Fibroblast of lung (primary cell): ENCODE results near the gene ALS2. TPM values are rescaled to one million over a fixed set of nuclear protein-coding genes. Genes with fewer than 3 reads are reported as not detected.
A peak's percentile ranks its signal among the peaks of the same experiment; 100 is the strongest.

Source experiments
- DNase-seq, 2 donors: peaks; one replicate each; pipeline versions ENCODE4 v3.0.0 to v3.0.0-alpha.2; 2010; ENCODE audit warnings: low read depth in 2 of 2
- H2AFZ ChIP-seq: 2 replicates; pipeline ENCODE4 v1.5.1; 2012; ENCODE audit warnings: low read length, control low read depth, inconsistent platforms
- H3K27ac ChIP-seq: 2 replicates; pipeline ENCODE4 v1.5.1; 2011; ENCODE audit warnings: low read length, control low read depth; ENCODE audit not compliant: insufficient read depth
- H3K27me3 ChIP-seq: 2 replicates; pipeline ENCODE4 v1.5.1; 2011; ENCODE audit warnings: mild to moderate bottlenecking, low read length; ENCODE audit not compliant: control insufficient read depth, insufficient read depth
- H3K36me3 ChIP-seq: 2 replicates; pipeline ENCODE4 v1.5.1; 2011; ENCODE audit warnings: low read length; ENCODE audit not compliant: control insufficient read depth, insufficient read depth
- H3K4me1 ChIP-seq: 2 replicates; pipeline ENCODE4 v1.5.1; 2011; ENCODE audit warnings: low read length; ENCODE audit not compliant: control insufficient read depth, insufficient read depth; ENCODE audit errors: extremely low read depth
- H3K4me2 ChIP-seq: 2 replicates; pipeline ENCODE4 v1.5.1; 2011; ENCODE audit warnings: low read length, control low read depth; ENCODE audit not compliant: insufficient read depth; ENCODE audit errors: extremely low read depth
- H3K4me3 ChIP-seq, 4 experiments: fragments of 200-600 bp in 1 of 4; sonication (generic) in 1 of 4; replicated peaks in 1 of 4; 2 replicates each; pipeline ENCODE4 v1.5.1; 2011 to 2016; ENCODE audit warnings: low read length in 4 of 4, low read depth in 3 of 4, mild to moderate bottlenecking in 3 of 4, control low read depth in 2 of 4, inconsistent platforms in 1 of 4, mixed read lengths in 1 of 4; ENCODE audit not compliant: insufficient read depth in 1 of 4; ENCODE audit errors: control extremely low read depth in 1 of 4
- H3K79me2 ChIP-seq: 2 replicates; pipeline ENCODE4 v1.5.1; 2012; ENCODE audit warnings: mild to moderate bottlenecking, low read length, inconsistent platforms; ENCODE audit not compliant: control insufficient read depth, insufficient read depth
- H3K9ac ChIP-seq: 2 replicates; pipeline ENCODE4 v1.5.1; 2011; ENCODE audit warnings: mild to moderate bottlenecking, low read length, control low read depth; ENCODE audit not compliant: insufficient read depth
- H3K9me3 ChIP-seq: 2 replicates; pipeline ENCODE4 v1.5.1; 2012; ENCODE audit warnings: low read depth, low read length; ENCODE audit not compliant: control insufficient read depth, insufficient read depth
- H4K20me1 ChIP-seq: 2 replicates; pipeline ENCODE4 v1.5.1; 2011; ENCODE audit warnings: low read length; ENCODE audit not compliant: control insufficient read depth, insufficient read depth; ENCODE audit errors: extremely low read depth
- CTCF ChIP-seq, 2 donors: IDR thresholded peaks in 1 of 2; conservative IDR thresholded peaks in 1 of 2; 1 replicate in 1 of 2; 2 replicates in 1 of 2; pipeline ENCODE4 v1.5.1; 2011 to 2012; ENCODE audit warnings: low read length in 2 of 2, control low read depth in 1 of 2, inconsistent platforms in 1 of 2, low read depth in 1 of 2, mild to moderate bottlenecking in 1 of 2
- EZH2 ChIP-seq: IDR thresholded peaks from 2 replicates; pipeline ENCODE4 v1.5.1; 2012; ENCODE audit warnings: low read length, control low read depth, mild to moderate bottlenecking; ENCODE audit errors: missing control alignments
- polyA plus RNA-seq, 2 donors: library from polyadenylated mRNA; depleted of rRNA in 1 of 2; stranded (reverse) in 1 of 2; unstranded in 1 of 2; fragments of >200 nt; gene quantifications; 2 replicates each; pipeline ENCODE4 v1.2.1, GENCODE V29; 2011 to 2012; ENCODE audit warnings: missing spikeins in 1 of 2
- total RNA-seq: library from RNA; depleted of rRNA; stranded (reverse); fragments of >200 nt; gene quantifications from 2 replicates; pipeline ENCODE4 v1.2.1, GENCODE V29; 2014

The ALS2 gene
- total and polyA plus RNA-seq, 2 donors (not counting 1 experiment from before 2014, with no cell fraction given): 21.8 to 30.9 TPM

GRCh38 chr2:201704536-201704935 is 76.2 kb downstream of the ALS2 start:
- no peaks in the 10 kb centered on the region for H3K27me3 ChIP-seq
- H3K4me1 ChIP-seq: peaks cover 4% of the 10 kb centered on the region
- H3K9me3 ChIP-seq: no peaks in the 10 kb centered on the region
- no peak overlapping the region for H3K4me2 ChIP-seq
- no peak overlapping the region for H3K9ac ChIP-seq
- no peak for DNase-seq
- no peak overlapping the region for H3K27ac ChIP-seq
- H2AFZ ChIP-seq: no peak overlapping the region
- no peaks in the 10 kb centered on the region for H3K79me2 ChIP-seq
- H4K20me1 ChIP-seq: no peaks in the 10 kb centered on the region
- H3K36me3 ChIP-seq: peaks cover 5% of the 10 kb centered on the region
- H3K4me3 ChIP-seq: no peak overlapping the region
- TF ChIP-seq CTCF (conservative IDR thresholded peaks at IDR 0.05 in 1 of 2, IDR thresholded peaks at IDR 0.05 in 1 of 2; ENCODE audit: low read depth in 1 of 2, low read length in 2 of 2) (no peak), EZH2 (no peak)

- H4K20me1 ChIP-seq: no peaks in the 10 kb centered on the region
- H2AFZ ChIP-seq: no peak overlapping the region
- H3K9ac ChIP-seq: no peak overlapping the region
- no peaks in the 10 kb centered on the region for H3K9me3 ChIP-seq
- H3K27ac ChIP-seq: no peak overlapping the region
- TF ChIP-seq EZH2: no peak
- TF ChIP-seq CTCF (conservative IDR thresholded peaks at IDR 0.05 in 1 of 2, IDR thresholded peaks at IDR 0.05 in 1 of 2; ENCODE audit: low read depth in 1 of 2, low read length in 2 of 2): no peak
- H3K4me1 ChIP-seq: peaks cover 24% of the 10 kb centered on the region
- H3K36me3 ChIP-seq: peaks cover 5% of the 10 kb centered on the region
- H3K79me2 ChIP-seq: no peaks in the 10 kb centered on the region
- H3K27me3 ChIP-seq: no peaks in the 10 kb centered on the region
- DNase-seq: no peak
- H3K4me3 ChIP-seq: no peak overlapping the region
- no peak overlapping the region for H3K4me2 ChIP-seq
These were observed 79.1 kb downstream of the ALS2 start for GRCh38 chr2:201701646-201702045.

GRCh38 chr2:201699416-201699815 is 81.3 kb downstream of the ALS2 start:
- H3K9ac ChIP-seq: no peak overlapping the region
- peak overlapping the region; percentile 51 for H3K27ac ChIP-seq
- H3K27me3 ChIP-seq: no peaks in the 10 kb centered on the region
- H3K36me3 ChIP-seq: peaks cover 3% of the 10 kb centered on the region
- DNase-seq: peak; percentile 10
- H3K9me3 ChIP-seq: no peaks in the 10 kb centered on the region
- no peaks in the 10 kb centered on the region for H3K79me2 ChIP-seq
- H3K4me2 ChIP-seq: no peak overlapping the region
- TF ChIP-seq EZH2 (no peak), CTCF (conservative IDR thresholded peaks at IDR 0.05 in 1 of 2, IDR thresholded peaks at IDR 0.05 in 1 of 2; ENCODE audit: low read depth in 1 of 2, low read length in 2 of 2) (no peak)
- peaks cover 32% of the 10 kb centered on the region for H3K4me1 ChIP-seq
- no peak overlapping the region for H3K4me3 ChIP-seq
- H2AFZ ChIP-seq: no peak overlapping the region
- no peaks in the 10 kb centered on the region for H4K20me1 ChIP-seq
